VCaP (cell line): ENCODE data around the gene TACR3.
"Not testable (repeated sequence)": the region's sequence is repeated elsewhere in the genome, so short reads cannot be mapped to it uniquely, and the experiment has no call there.

Experiments used
- H3K27ac ChIP-seq: fragments of 450-650 bp; 2 replicates; pipeline ENCODE4 v1.5.1; 2017
- CTCF ChIP-seq: fragments of 450-650 bp; conservative IDR thresholded peaks from 2 replicates; pipeline ENCODE4 v1.5.1; 2017; ENCODE audit warnings: mild to moderate bottlenecking, moderate library complexity

TACR3 gene

GRCh38 chr4:103634236-103634635, 85.5 kb downstream of the TACR3 start:
- no peak overlapping the region for H3K27ac ChIP-seq
- TF ChIP-seq CTCF = peak; percentile 69

- H3K27ac ChIP-seq = no peak overlapping the region
- TF ChIP-seq CTCF = no peak
Observed at GRCh38 chr4:103626296-103626695, 93.5 kb downstream of the TACR3 start.

- no peak for TF ChIP-seq CTCF
- peak overlapping the region; percentile 21; the same call in 1 of the 2 replicates for H3K27ac ChIP-seq
Observed at GRCh38 chr4:103591841-103592240, 127.9 kb downstream of the TACR3 start.

- no peak for TF ChIP-seq CTCF
- H3K27ac ChIP-seq = peak overlapping the region; percentile 60
Observed at GRCh38 chr4:103567591-103567990, 152.2 kb downstream of the TACR3 start.

- H3K27ac ChIP-seq = not testable (repeated sequence)
Observed at GRCh38 chr4:103559178-103559577, 160.6 kb downstream of the TACR3 start.
